HG02852 (cell line): ENCODE measurements around the gene SMAD1.
A peak's percentile ranks its signal among the peaks of the same experiment; 100 is the strongest.
"Not testable (repeated sequence)": the region's sequence is repeated elsewhere in the genome, so short reads cannot be mapped to it uniquely, and the experiment has no call there.

Source experiments
- ATAC-seq: cut with Tn5 transposase; IDR thresholded peaks from one replicate; pipeline ENCODE4 v1.9.1; 2021; ENCODE audit warnings: mild to moderate bottlenecking, moderate library complexity; ENCODE audit not compliant: unreplicated experiment

Gene SMAD1

GRCh38 chr4:145525291-145525740 is 43.7 kb downstream of the SMAD1 start:
- ATAC-seq, result no peak

DNA sequence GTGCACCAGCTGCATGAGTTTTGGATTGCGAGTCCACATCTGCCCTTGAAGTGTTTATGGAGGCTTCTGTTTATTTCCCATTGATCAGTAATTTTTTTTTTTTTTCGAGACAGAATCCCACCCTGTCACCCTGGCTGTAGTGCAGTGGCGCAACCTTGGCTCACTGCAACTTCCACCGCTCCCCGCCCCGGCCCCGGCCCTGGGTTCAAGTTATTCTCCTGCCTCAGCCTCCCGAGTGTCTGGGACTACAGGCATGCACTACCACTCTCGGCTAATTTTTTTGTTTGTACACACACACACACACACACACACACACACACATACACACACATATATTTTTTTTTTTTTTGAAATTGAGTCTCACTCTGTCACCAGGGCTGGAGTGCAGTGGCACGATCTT is 46.1 kb downstream of the SMAD1 start:
- ATAC-seq, result no peak

GRCh38 chr4:145528601-145529000 is 46.9 kb downstream of the SMAD1 start:
- ATAC-seq, result no peak

- ATAC-seq, result no peak
Observed at GRCh38 chr4:145530189-145530588, 48.5 kb downstream of the SMAD1 start.

GRCh38 chr4:145530662-145531061 is 49.0 kb downstream of the SMAD1 start:
- no peak for ATAC-seq

GRCh38 chr4:145531223-145531622 is 49.6 kb downstream of the SMAD1 start:
- ATAC-seq, result no peak

DNA sequence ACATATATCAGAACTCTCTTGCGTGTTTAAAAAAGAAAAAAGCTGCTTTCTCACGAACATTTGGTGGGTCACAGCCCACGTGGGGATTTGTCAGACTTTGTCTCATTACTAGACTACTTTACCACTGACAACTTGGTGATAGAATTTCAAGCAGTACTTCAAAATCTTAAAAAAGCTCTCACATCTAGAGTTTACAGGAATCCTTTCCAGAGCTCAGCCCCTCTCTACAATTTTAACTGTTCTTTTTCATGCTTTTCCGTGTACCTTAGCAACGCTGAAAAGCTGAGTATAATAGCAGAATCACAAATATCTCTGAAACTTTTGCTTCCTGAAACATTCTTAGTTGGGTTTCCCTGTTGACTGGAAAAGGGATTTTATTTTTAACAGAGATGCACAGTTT is 50.2 kb downstream of the SMAD1 start:
- no peak for ATAC-seq

GRCh38 chr4:145533001-145533400 is 51.3 kb downstream of the SMAD1 start:
- no peak for ATAC-seq

DNA sequence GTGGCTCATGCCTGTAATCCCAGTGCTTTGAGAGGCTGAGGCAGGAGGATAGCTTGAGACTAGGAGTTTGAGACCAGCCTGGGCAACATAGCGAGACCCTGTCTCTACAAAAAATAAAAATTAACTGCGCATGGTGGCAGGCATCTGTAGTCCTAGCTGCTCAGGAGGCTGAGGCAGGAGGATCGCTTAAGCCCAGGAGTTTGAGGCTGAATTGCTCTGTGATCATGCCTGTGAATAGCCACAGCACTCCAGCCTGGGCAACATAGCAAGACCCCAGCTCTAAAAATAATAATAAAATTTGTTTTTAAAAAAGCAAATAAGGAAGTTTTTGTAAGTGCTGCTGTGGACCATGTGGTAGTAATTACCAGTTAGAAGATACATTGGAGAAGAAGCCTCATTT is 51.8 kb downstream of the SMAD1 start:
- ATAC-seq, result not testable (repeated sequence)

GRCh38 chr4:145533961-145534360 is 52.3 kb downstream of the SMAD1 start:
- no peak for ATAC-seq

DNA sequence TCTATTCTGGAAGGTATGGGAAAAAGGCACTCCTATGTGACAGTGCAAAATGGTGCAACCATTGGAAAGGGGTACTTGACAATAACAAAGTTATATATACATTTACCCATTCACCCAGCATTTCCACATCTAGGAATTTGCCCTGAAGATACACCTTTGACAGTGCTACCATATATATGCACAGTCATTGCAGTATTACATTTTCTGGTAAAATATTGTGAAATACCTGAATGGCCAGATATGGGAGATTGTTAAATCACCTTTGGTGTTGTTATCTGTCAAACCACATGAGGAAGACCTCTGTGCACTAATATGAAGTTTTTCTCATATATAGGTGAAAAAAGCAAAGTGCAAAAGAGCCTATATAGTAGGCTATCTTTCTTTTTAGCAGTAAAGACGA is 53.5 kb downstream of the SMAD1 start:
- ATAC-seq, result no peak

- no peak for ATAC-seq
Observed at GRCh38 chr4:145536044-145536443, 54.4 kb downstream of the SMAD1 start.

GRCh38 chr4:145538596-145538995 is 56.9 kb downstream of the SMAD1 start:
- ATAC-seq, result no peak

- ATAC-seq, result no peak
Observed at GRCh38 chr4:145539671-145540070, 58.0 kb downstream of the SMAD1 start.

- no peak for ATAC-seq
Observed at GRCh38 chr4:145540235-145540634, 58.6 kb downstream of the SMAD1 start.

- no peak for ATAC-seq
Observed at GRCh38 chr4:145541346-145541745, 59.7 kb downstream of the SMAD1 start.

DNA sequence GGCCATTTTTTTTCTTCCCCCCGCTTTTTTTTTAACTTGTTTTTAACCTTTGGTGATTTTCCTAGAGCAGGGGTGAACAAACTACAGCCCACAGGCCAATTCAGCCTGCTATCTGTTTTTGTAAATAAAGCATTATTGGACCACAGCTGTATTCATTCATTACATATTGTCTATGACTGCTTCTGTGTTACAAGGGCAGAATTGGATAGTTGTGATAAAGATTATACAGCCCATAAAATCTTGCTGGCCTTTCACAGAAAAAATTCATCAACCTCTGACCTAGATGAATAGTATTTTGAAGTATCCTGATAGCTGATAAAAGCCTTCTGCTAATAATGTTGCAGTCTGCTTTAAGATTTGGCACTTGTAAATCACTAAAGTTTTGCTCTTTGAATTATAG is 63.4 kb downstream of the SMAD1 start:
- no peak for ATAC-seq

GRCh38 chr4:145545538-145546174 is 64.0 kb downstream of the SMAD1 start:
- ATAC-seq, result peak; percentile 64

DNA sequence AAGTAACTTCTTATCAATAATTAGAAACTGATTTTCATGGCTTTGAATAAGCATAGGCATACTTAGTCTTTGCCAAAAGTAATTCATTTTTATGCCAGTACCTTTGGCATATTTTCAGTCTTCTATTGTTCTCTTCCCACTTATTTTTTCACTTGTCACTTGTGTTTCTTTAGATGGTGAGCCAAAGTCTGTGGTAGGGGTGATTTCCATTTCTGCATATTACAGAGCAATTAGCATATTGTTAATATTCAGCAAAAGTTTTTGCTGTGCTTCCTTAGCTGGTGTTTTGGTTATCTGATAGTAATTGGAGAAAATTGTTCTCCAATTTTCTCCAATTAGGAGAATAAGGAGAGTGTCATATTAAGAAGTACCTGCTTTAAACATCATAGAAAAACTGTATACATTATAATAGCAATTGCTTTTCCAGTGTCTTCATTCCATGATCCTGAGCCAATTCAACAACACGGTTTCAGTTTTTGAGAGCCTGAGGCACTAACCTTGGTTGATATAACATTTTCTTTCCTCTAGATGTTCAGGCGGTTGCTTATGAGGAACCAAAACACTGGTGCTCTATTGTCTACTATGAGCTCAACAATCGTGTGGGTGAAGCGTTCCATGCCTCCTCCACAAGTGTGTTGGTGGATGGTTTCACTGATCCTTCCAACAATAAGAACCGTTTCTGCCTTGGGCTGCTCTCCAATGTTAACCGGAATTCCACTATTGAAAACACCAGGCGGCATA is 64.7 kb downstream of the SMAD1 start:
- ATAC-seq, result peak; percentile 47

DNA sequence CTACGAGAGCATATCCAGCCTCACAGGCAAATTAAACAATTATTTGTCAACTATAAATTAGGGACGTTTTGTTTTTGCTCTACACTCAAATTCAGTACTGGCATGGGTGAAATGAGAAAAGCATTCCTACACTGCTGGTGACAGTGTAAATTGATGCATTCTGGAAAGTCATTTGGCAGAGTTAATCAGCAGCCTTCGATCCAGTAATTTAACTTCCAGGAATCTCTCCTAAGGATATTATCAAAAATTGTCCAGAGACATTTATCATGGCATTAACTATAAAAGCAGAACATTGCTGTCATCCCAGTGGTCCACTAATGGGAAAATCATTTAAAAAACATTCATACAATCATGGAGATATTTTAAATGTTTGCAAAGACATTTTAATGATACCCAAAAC is 70.0 kb downstream of the SMAD1 start:
- ATAC-seq, result no peak

DNA sequence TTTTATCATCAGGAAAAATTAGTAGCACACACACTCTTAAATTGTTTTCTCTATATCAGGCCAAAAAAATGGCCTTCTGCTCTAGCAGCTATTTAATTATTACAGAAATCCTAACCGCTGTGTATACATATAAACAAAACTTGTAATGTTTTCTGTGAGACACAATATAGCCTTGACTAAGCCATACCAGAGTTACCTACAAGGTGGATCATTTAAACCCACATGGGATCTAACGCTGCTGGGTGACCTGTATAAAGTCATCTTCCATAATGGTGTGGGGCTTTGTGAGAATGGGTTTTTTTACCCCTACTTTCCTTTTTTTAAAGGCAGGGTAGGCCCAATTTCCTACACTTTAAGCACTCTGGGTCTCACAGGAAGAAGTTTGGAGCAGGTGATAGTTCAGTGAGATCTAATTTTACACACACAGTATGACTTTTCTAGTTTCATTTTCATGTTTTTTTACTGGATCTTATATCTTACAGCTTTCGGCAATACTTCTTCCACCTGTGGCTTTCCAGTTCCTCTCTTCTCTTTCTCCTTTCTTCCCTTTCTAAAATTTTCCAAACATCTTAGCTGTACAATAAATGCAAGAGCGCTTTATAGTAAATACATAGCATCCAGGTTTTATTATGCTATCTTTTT is 70.6 kb downstream of the SMAD1 start:
- peak; percentile 87 for ATAC-seq

DNA sequence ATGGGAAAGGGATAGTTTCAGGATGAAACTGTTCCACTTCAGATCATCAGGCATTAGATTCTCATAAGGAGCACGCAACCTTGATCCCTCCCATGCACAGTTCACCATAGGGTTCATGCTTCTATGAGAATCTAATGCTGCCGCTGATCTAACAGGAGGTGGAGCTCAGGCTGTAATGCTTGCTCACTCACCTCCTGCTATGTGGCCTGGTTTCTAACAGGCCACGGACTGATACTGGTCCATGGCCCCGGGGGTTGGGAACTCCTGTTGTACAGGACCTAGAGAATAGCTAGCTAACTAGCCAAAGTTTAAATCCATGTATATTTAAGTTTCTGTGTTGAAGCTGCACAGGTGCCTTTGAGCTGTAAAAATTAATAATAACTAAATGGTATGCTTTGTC is 71.7 kb downstream of the SMAD1 start:
- no peak for ATAC-seq
